Right cardiac atrium (tissue), 5 donors: ENCODE measurements around the gene LARP7. TPM values are rescaled to one million over a fixed set of nuclear protein-coding genes. Genes with fewer than 3 reads are reported as not detected.
"Not testable (repeated sequence)": the region's sequence is repeated elsewhere in the genome, so short reads cannot be mapped to it uniquely, and the experiment has no call there.

Source experiments
- ATAC-seq, 2 donors: fragments of 200-7000 bp; cut with Tn5 transposase; one replicate each; pipeline versions ENCODE4 v1.8.0 to v1.9.1; 2020; ENCODE audit warnings: moderate library complexity in 2 of 2, mild to moderate bottlenecking in 1 of 2
- DNase-seq, 3 donors: peaks; one replicate each; pipeline ENCODE4 v3.0.0-alpha.2; 2020
- H3K27ac ChIP-seq: one replicate; pipeline ENCODE4 v1.5.1; 2013; ENCODE audit warnings: mild to moderate bottlenecking, low read length, control low read depth, moderate library complexity
- H3K27me3 ChIP-seq: one replicate; pipeline ENCODE4 v1.6.1; 2013; ENCODE audit not compliant: control insufficient read depth, insufficient read depth
- H3K4me1 ChIP-seq: one replicate; pipeline ENCODE4 v1.6.1; 2013; ENCODE audit warnings: low read length; ENCODE audit not compliant: control insufficient read depth, insufficient read depth
- H3K4me3 ChIP-seq: one replicate; pipeline ENCODE4 v1.5.1; 2013; ENCODE audit warnings: low read length, control low read depth
- H3K9me3 ChIP-seq: one replicate; pipeline ENCODE4 v1.6.1; 2013; ENCODE audit warnings: low read length; ENCODE audit not compliant: control insufficient read depth
- WGBS: extraction: QIAGEN DNeasy Blood & Tissue Kit; methylation state at CpG from one replicate; pipeline ENCODE4 v1.1.7; 2013; 5-methylcytosine and 5-hydroxymethylcytosine counted together
- intact Hi-C, 4 donors: fragments of 100-400 bp; cut with DNase I; formaldehyde crosslinking; loops; one replicate each; pipeline versions ENCODE4 v1.11.0 to v1.14.0; 2022 to 2023
- polyA plus RNA-seq: library from polyadenylated mRNA; stranded (reverse); fragments of 200-250 nt; gene quantifications from one replicate; pipeline ENCODE4 v1.2.3, GENCODE V29; 2013
- total RNA-seq, 4 donors: library from RNA; stranded (reverse); fragmentation: NEBNext Ultra II Directional; extraction: Animal tissue kit (Norgen Biotek cat#: 25700); gene quantifications; one replicate each; pipeline ENCODE4 v1.2.1, GENCODE V29; 2021
- donor health status: healthy with polysubstance abuse.
- donor health status: DM: no; HTN: yes; CAD: no.
- donor health status: DM: no; HTN: no; CAD: no.
- donor health status: DM: no; HTN: yes; CAD: no; lungs with severe emphysema.
- donor health status: DM: yes; HTN: yes; CAD: no.

Gene LARP7
- total and polyA plus RNA-seq, 5 donors, result 46.4 to 57.4 (median 49.9) TPM

DNA sequence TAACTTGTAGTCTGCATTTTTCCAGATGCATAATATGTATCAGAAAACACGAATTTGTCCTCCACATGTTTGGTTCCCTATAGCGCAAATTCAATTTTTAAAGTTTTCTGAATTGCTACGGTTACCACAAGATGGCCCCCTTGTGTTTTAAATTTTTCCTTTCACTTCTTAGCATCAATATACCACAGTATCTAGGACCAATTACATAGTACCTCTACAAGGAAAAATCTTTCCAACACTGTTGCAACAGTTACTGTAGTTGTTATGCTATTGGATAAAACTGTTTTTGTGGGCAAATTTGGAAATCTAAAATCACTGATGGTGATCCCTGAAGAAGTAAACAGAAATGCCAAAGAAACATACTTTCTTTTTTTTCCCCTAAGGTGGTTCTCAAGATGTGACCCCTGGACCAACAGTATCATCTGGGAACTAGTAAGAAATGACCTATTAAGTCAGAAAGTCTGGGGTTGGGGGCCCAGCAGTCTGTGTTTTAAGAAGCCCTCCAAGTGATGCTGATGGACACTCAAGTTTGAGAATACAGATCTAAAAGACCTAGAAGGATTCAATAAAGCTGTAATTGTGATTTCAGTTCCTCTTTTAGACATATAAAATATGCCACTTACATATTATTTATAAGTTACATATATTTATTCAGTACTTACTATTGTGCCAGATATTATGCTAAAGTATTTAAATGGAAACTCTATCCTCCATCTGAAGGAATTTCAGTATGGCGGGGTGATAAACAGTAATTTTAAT lies 3.3 kb upstream of the LARP7 start:
- WGBS, result 33% methylated on average over 4 of the region's 4 CpGs
- intact Hi-C loops, result loop anchor here in 3 of 4 donors (2.0 to 10.0 kb wide), 4 partner anchors 129 to 311 kb away; no protein-coding TSS in a partner anchor
- no peak for ATAC-seq

DNA sequence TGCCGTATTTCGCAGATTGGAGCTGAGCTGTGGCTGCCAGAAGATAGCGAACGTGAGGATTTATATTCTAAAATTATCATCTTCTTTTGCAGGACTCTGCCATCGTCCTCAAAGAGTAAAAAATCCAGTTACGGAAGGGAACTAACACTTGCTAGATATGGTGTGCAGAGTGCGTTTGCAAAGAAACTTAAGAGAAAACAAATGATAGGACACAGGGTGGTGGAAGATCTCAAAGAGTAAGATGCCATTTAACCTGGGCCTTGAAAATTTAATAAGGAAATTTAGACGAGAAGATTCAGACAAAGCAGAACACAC lies 566 bp downstream of the LARP7 start:
- DNase-seq (no peak), ATAC-seq (peak in 1 of 2 donors; percentile 1)
- Histone ChIP-seq H3K4me3 (peak overlapping the region; percentile 91), H3K27ac (peak overlapping the region; percentile 55), H3K4me1 (no peaks in the 10 kb centered on the region), H3K9me3 (no peaks in the 10 kb centered on the region), H3K27me3 (no peaks in the 10 kb centered on the region)
- intact Hi-C loops, result loop anchor here in 2 of 4 donors (5.0 to 10.0 kb wide), 2 partner anchors 125 to 307 kb away; no protein-coding TSS in a partner anchor
- under 1% methylated on average over 8 of the region's 8 CpGs for WGBS

More for the DNA sequence above, 3.3 kb upstream of the LARP7 start:
- Histone ChIP-seq H3K27me3 (no peaks in the 10 kb centered on the region), H3K4me1 (no peaks in the 10 kb centered on the region), H3K27ac (no peak overlapping the region), H3K4me3 (no peak overlapping the region), H3K9me3 (no peaks in the 10 kb centered on the region)
- DNase-seq, result no peak

DNA sequence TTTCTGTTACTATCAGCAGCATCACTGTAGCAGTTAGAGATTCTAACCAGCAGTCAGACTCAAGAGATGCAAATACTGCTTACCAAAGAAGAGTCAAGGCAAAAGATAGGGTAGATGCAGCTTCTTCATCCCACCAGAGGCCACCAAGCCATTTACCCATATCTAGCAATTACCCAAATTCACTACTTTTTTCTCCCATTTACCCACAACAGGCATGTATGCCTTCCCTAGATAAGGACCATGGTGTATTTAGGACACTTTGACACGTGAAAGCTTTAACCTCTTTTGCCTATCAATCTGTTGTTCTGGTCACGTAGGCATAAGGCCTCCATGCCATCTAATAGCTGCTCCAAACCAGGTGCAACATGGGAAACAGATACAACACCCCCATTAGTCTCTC lies 5.6 kb downstream of the LARP7 start:
- intact Hi-C loops, result no loop called here
- Histone ChIP-seq H3K4me1 (no peaks in the 10 kb centered on the region), H3K4me3 (no peak overlapping the region), H3K27ac (no peak overlapping the region), H3K27me3 (no peaks in the 10 kb centered on the region), H3K9me3 (no peaks in the 10 kb centered on the region)
- ATAC-seq (no peak), DNase-seq (no peak)
- WGBS, result 76% methylated on average over 2 of the region's 2 CpGs

DNA sequence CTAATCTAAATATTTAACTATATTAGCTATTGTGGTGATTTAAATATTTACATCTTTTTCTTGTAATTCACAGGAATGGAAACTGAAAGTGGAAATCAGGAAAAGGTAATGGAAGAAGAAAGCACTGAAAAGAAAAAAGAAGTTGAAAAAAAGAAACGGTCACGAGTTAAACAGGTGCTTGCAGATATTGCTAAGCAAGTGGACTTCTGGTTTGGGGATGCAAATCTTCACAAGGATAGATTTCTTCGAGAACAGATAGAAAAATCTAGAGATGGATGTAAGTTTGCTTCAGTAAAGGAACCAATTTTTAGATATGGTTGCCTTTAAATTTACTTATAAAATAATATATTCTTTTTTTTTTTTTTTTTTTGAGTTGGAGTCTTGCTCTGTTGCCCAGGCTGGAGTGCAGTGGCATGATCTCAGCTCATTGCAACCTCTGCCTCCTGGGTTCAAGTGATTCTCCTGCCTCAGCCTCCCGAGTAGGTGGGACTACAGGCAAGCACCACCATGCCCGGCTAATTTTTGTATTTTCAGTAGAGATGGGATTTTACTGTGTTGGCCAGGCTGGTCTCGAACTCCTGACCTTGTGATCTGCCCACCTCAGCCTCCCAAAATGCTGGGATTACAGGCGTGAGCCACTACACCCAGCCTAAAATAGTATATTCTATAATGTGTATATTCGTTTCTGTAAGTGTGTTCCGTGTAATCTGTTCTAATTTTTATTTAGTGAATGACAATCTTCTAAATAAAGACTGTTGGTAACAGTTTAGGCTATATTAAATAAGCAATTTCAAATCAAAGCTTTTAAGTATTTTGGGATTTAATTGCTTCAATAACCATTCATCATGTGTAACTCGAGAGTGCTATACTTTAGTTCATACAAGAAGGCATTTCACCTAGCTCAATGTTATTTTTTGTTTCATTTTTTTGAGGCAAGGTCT lies 7.9 kb downstream of the LARP7 start:
- intact Hi-C loops, DNase-seq, H3K27me3 ChIP-seq, H3K27ac ChIP-seq, ATAC-seq, H3K4me3 ChIP-seq, H3K4me1 ChIP-seq, H3K9me3 ChIP-seq: not testable (repeated sequence)
- 88% methylated on average over 10 of the region's 10 CpGs for WGBS

DNA sequence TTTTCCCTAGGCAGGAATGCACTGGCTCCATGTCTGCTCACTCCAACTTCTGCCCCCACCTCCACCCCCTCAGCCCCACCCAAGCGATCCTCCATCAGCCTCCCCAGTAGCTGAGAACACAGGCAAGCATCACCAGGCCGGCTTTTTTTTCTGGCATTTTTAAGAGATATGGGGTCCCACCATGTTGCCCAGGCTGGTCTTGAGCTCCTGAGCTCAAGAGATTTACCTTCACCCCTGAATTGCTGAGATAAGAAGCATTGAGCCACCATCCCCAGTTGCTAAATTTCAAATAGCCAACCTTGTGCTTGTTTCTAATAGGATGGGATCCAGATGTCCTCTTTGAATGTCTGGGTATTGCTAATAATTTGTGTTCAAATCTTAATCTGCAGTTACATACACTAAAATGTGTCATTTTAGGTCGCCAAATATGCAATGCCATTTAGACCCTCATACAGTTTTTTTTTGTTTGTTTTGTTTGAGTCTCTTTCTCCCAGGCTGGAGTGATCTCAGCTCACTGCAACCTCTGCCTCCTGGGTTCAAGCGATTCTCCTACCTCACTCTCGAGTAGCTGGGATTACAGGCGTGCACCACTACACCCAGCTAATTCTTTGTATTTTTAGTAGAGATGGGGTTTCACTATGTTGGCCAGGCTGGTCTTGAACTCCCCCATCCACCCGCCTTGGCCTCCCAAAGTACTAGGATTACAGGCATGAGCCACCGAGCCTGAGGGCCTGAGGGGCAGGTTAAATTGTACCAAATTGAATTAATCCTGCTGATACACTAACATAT lies 8.8 kb downstream of the LARP7 start:
- DNase-seq (no peak), ATAC-seq (no peak)
- WGBS, result 70% methylated on average over 8 of the region's 8 CpGs
- Histone ChIP-seq H3K27ac (no peak overlapping the region), H3K4me3 (no peak overlapping the region), H3K9me3 (no peaks in the 10 kb centered on the region), H3K27me3 (no peaks in the 10 kb centered on the region), H3K4me1 (no peaks in the 10 kb centered on the region)
- intact Hi-C loops, result no loop called here

DNA sequence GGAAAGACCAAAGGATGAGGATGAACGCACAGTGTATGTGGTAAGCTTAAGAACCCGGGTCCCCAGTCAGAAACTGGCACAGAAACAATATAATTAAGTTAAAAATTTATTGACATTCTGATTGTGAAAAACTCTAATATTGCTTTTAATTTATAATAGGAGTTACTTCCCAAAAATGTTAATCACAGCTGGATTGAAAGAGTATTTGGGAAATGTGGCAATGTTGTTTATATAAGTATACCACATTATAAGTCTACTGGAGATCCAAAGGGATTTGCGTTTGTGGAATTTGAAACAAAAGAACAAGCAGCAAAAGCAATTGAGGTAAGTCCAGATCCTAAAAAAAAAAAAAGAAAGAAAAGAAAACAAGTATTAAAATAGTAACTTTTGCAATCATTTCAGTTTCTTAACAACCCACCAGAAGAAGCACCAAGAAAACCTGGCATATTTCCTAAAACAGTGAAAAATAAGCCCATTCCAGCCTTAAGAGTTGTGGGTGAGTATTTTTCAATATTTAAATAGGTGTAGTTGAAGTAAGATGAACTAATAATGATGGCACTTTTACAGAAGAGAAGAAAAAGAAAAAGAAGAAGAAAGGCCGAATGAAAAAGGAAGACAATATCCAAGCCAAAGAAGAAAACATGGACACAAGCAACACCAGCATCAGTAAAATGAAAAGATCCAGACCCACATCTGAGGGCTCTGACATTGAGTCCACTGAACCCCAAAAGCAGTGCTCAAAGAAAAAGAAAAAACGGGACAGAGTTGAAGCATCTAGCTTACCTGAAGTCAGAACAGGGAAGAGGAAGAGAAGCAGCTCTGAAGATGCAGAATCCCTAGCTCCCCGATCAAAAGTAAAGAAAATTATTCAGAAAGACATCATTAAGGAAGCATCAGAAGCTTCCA lies 9.9 kb downstream of the LARP7 start:
- Histone ChIP-seq H3K27me3 (no peaks in the 10 kb centered on the region), H3K9me3 (no peaks in the 10 kb centered on the region), H3K27ac (no peak overlapping the region), H3K4me3 (no peak overlapping the region), H3K4me1 (no peaks in the 10 kb centered on the region)
- WGBS, result 64% methylated on average over 6 of the region's 6 CpGs
- no peak for ATAC-seq
- intact Hi-C loops, result no loop called here
- DNase-seq, result no peak

DNA sequence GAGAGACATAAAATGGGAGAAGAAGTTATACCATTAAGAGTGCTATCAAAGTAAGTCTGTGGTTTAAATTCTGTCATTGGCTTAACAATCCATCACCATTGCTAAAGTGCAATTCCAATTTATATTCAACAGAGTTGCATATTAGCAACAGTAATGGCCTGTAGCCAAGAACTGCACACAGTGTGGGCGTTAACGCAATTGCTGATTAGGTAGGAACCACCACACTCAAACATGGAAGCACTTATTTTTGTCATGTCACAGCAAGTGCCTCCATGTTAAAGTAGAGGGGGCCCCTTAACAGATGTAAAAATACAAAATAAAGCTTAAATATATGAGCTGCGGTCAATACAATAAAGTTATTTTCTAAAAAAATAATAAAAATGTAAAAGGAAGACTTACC lies 10.8 kb downstream of the LARP7 start:
- intact Hi-C loops, result no loop called here
- 38% methylated on average over 3 of the region's 3 CpGs for WGBS
- Histone ChIP-seq H3K9me3 (no peaks in the 10 kb centered on the region), H3K27me3 (no peaks in the 10 kb centered on the region), H3K27ac (no peak overlapping the region), H3K4me1 (no peaks in the 10 kb centered on the region), H3K4me3 (no peak overlapping the region)
- ATAC-seq (no peak), DNase-seq (no peak)

DNA sequence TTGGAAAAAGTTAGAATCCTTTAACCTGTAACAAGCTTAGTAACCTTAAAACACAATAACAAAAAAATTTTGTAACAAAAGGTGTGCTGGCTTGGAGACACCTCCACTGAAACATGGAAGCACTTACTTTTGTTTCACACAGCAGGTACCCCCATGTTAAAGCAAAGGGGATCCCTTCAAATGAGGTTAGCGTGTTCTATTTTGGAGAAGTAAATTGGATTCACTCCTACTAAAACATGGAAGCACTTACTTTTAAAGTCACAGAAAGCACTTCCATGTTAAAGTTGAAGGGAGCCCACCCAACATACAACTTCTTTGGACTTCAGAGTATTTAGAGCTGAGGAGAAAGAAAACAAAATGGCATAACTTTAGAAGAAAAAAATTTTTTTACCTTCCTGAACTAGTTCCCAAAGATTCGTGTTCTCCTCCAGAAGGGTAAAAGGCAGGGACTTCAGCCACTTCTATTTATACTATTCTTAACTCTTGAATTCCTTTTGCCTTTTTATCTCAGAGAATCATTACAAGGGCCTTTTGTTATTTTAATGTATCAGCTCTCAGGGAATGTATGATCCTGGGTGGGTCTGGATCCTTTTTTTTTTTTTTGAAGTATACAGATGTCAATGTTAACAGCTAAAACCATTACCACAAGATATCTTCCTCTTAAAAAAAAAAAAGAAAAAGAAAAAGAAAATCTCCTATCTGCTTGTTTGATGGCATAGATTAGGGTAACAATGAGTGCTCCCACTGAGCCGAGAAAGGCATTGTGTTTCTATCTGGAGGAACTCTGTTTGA lies 11.5 kb downstream of the LARP7 start:
- WGBS, result 58% methylated on average over 3 of the region's 3 CpGs

DNA sequence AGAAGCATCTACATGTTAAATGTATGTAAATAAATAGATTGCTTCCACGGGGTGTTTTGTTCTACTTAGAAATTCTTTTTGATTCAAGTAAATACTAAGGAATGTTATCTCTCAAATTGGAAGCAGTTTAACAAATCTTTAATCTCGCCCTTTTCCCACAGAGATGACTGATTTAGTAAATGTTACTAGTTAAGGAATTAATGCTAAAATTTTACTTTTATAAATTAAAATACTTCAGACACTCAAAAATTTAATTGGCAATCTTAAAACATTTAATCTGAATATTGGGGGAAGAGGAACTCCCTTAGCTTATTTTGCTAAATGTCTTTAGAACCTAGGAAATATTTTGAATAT lies 12.1 kb downstream of the LARP7 start:
- no peaks in the 10 kb centered on the region for H3K9me3 ChIP-seq
- WGBS, result 41% methylated on average over 2 of the region's 2 CpGs
- H3K27me3 ChIP-seq, result no peaks in the 10 kb centered on the region
- no peak for DNase-seq
- intact Hi-C loops, result no loop called here
- ATAC-seq, result no peak
- H3K27ac ChIP-seq, result no peak overlapping the region
- no peak overlapping the region for H3K4me3 ChIP-seq
- H3K4me1 ChIP-seq, result no peaks in the 10 kb centered on the region

More for the DNA sequence above, 11.5 kb downstream of the LARP7 start:
- Histone ChIP-seq H3K9me3 (no peaks in the 10 kb centered on the region), H3K27me3 (no peaks in the 10 kb centered on the region), H3K27ac (no peak overlapping the region), H3K4me1 (no peaks in the 10 kb centered on the region), H3K4me3 (no peak overlapping the region)
- DNase-seq, result no peak
- ATAC-seq, result no peak
- intact Hi-C loops, result no loop called here
